GM12878 (cell line): Measurements from ENCODE around the gene ITFG1. TPM values are rescaled to one million over a fixed set of nuclear protein-coding genes. Genes with fewer than 3 reads are reported as not detected.

Experiments used
- ATAC-seq: fragments of 200-7000 bp; cut with Tn5 transposase; 3 replicates; pipeline ENCODE4 v1.9.1; 2020; ENCODE audit warnings: mild to moderate bottlenecking, moderate library complexity
- BruUV-seq: library from RNA; stranded (reverse); fragments of 400-500 nt; replicated peaks from 2 replicates; lab custom pipeline; 2021; lab: Mats Ljungman, UMichigan
- CTCF ChIA-PET: fragments of 300-600 bp; sonication (Branson Sonifier 250); formaldehyde crosslinking; extraction: SDS; loops from one replicate; lab custom pipeline; 2021; ENCODE audit warnings: inconsistent platforms; lab: Yijun Ruan, JAX
- POLR2A ChIA-PET: fragments of 350-600 bp; formaldehyde crosslinking; extraction: SDS; loops from one replicate; lab custom pipeline; 2021; ENCODE audit warnings: inconsistent platforms; lab: Charles Lee
- RAD21 ChIA-PET: fragments of 300-600 bp; sonication (Branson Sonifier 250); formaldehyde crosslinking; loops from one replicate; lab custom pipeline; 2023; ENCODE audit warnings: antibody characterized with exemption; ENCODE audit not compliant: unreplicated experiment; lab: Charles Lee
- SMC1A ChIA-PET: fragments of 300-600 bp; sonication (Branson Sonifier 250); formaldehyde crosslinking; loops from one replicate; lab custom pipeline; 2023; ENCODE audit not compliant: unreplicated experiment, uncharacterized antibody; lab: Charles Lee
- DNase-seq: peaks from one replicate; pipeline ENCODE4 v3.0.0-alpha.2; 2011; ENCODE audit warnings: low read depth, low spot score
- FAIRE-seq: peaks from 3 replicates; lab custom pipeline; 2011; peaks lifted over from hg19 to GRCh38; lab: Jason Lieb, UNC
- H2AFZ ChIP-seq: 2 replicates; pipeline ENCODE4 v1.6.0; 2011; ENCODE audit warnings: low read depth, low read length, control low read depth; ENCODE audit not compliant: control insufficient read depth
- H3K27ac ChIP-seq: 2 replicates; pipeline ENCODE4 v1.5.1; 2011; ENCODE audit warnings: control low read depth; ENCODE audit not compliant: control insufficient read depth, insufficient read depth
- H3K27me3 ChIP-seq, 2 experiments: replicated peaks in 1 of 2; 2 replicates each; pipeline versions ENCODE4 v1.6.0 to v1.6.1; 2011; ENCODE audit warnings: low read length in 1 of 2; ENCODE audit not compliant: control insufficient read depth in 2 of 2, insufficient read depth in 2 of 2
- H3K36me3 ChIP-seq, 2 experiments: 2 replicates each; pipeline ENCODE4 v1.5.1; 2011; ENCODE audit warnings: low read length in 1 of 2; ENCODE audit not compliant: control insufficient read depth in 2 of 2, insufficient read depth in 2 of 2
- H3K4me1 ChIP-seq: 2 replicates; pipeline ENCODE4 v1.6.1; 2011; ENCODE audit warnings: mild to moderate bottlenecking, low read length, moderate library complexity, mixed read lengths; ENCODE audit not compliant: control insufficient read depth, insufficient read depth
- H3K4me2 ChIP-seq: 2 replicates; pipeline ENCODE4 v1.6.0; 2011; ENCODE audit warnings: control low read depth; ENCODE audit not compliant: control insufficient read depth, insufficient read depth
- H3K4me3 ChIP-seq: fragments of 200-600 bp; sonication (generic); 2 replicates; pipeline ENCODE4 v1.5.1; 2016
- H3K79me2 ChIP-seq: 2 replicates; pipeline ENCODE4 v1.6.0; 2011; ENCODE audit warnings: low read length; ENCODE audit not compliant: control insufficient read depth, insufficient read depth
- H3K9ac ChIP-seq: 2 replicates; pipeline ENCODE4 v1.8.0; 2011; ENCODE audit warnings: low read length, control low read depth, mixed read lengths; ENCODE audit not compliant: control insufficient read depth, insufficient read depth
- H3K9me3 ChIP-seq: replicated peaks from 3 replicates; pipeline ENCODE4 v1.5.1; 2011; ENCODE audit warnings: mild to moderate bottlenecking, low read length; ENCODE audit not compliant: control insufficient read depth, insufficient read depth
- H4K20me1 ChIP-seq: 2 replicates; pipeline ENCODE4 v1.6.0; 2011; ENCODE audit not compliant: control insufficient read depth, insufficient read depth
- BHLHE40 ChIP-seq, 2 experiments: fragments of 450-650 bp in 1 of 2; IDR thresholded peaks; 2 replicates each; pipeline ENCODE4 v1.6.1; 2011 to 2017; ENCODE audit warnings: low read depth in 2 of 2, borderline replicate concordance in 1 of 2, improper control_type of control experiment in 1 of 2, low read length in 1 of 2, mild to moderate bottlenecking in 1 of 2
- CREM ChIP-seq: IDR thresholded peaks from 2 replicates; pipeline ENCODE4 v1.6.1; 2014; ENCODE audit warnings: antibody characterized with exemption, low read depth
- CTCF ChIP-seq, 3 experiments: IDR thresholded peaks in 2 of 3; conservative IDR thresholded peaks in 1 of 3; 2 replicates each; pipeline ENCODE4 v1.5.1; 2011; ENCODE audit warnings: low read depth in 3 of 3, low read length in 3 of 3, mild to moderate bottlenecking in 3 of 3, control low read depth in 2 of 3, moderate library complexity in 2 of 3, inconsistent platforms in 1 of 3, mixed read lengths in 1 of 3; ENCODE audit not compliant: control insufficient read depth in 2 of 3, insufficient read depth in 1 of 3; ENCODE audit errors: extremely low read depth in 1 of 3
- FOXK2 ChIP-seq: fragments of 450-650 bp; IDR thresholded peaks from 2 replicates; pipeline ENCODE4 v1.6.1; 2017; ENCODE audit warnings: mild to moderate bottlenecking, moderate library complexity
- FOXM1 ChIP-seq: IDR thresholded peaks from 2 replicates; pipeline ENCODE4 v1.6.1; 2012; ENCODE audit warnings: low read depth, mild to moderate bottlenecking, inconsistent platforms, low read length, moderate library complexity
- HSF1 ChIP-seq: fragments of 150-350 bp; IDR thresholded peaks from 2 replicates; pipeline ENCODE4 v1.6.1; 2014; ENCODE audit warnings: mild to moderate bottlenecking, low read depth, low read length
- JUND ChIP-seq: IDR thresholded peaks from 2 replicates; pipeline ENCODE4 v1.6.1; 2012; ENCODE audit warnings: low read depth, mild to moderate bottlenecking, low read length, improper control_type of control experiment, moderate library complexity
- MAX ChIP-seq: IDR thresholded peaks from 2 replicates; pipeline ENCODE4 v1.6.1; 2012; ENCODE audit warnings: low read depth, low read length, improper control_type of control experiment
- NFXL1 ChIP-seq: fragments of 450-650 bp; IDR thresholded peaks from 2 replicates; pipeline ENCODE4 v1.6.1; 2017; ENCODE audit warnings: antibody characterized with exemption, mild to moderate bottlenecking, borderline replicate concordance
- NFYA ChIP-seq: IDR thresholded peaks from 2 replicates; pipeline ENCODE4 v1.6.1; 2011; ENCODE audit warnings: low read depth, mild to moderate bottlenecking, low read length, improper control_type of control experiment, borderline replicate concordance
- POLR2AphosphoS5 ChIP-seq: IDR thresholded peaks from 2 replicates; pipeline ENCODE4 v1.6.1; 2011; ENCODE audit warnings: mild to moderate bottlenecking, low read length, inconsistent platforms
- RAD51 ChIP-seq: fragments of 450-650 bp; IDR thresholded peaks from 2 replicates; pipeline ENCODE4 v1.6.1; 2016; ENCODE audit warnings: moderate library complexity, mild to moderate bottlenecking, inconsistent platforms
- SIX5 ChIP-seq: IDR thresholded peaks from 2 replicates; pipeline ENCODE4 v1.6.1; 2011; ENCODE audit warnings: mild to moderate bottlenecking, low read depth, low read length, moderate library complexity; ENCODE audit not compliant: severe bottlenecking
- STAT1 ChIP-seq: fragments of 450-650 bp; conservative IDR thresholded peaks from 2 replicates; pipeline ENCODE4 v1.6.1; 2014; ENCODE audit warnings: antibody characterized with exemption, mild to moderate bottlenecking
- USF1 ChIP-seq: IDR thresholded peaks from 2 replicates; pipeline ENCODE4 v1.6.1; 2011; ENCODE audit warnings: borderline replicate concordance, low read depth, mild to moderate bottlenecking, moderate library complexity, mixed read lengths, low read length; ENCODE audit not compliant: insufficient read depth; ENCODE audit errors: extremely low read length
- YY1 ChIP-seq: IDR thresholded peaks from 2 replicates; pipeline ENCODE4 v1.6.1; 2011; ENCODE audit warnings: low read depth, mild to moderate bottlenecking, low read length
- WGBS: methylation state at CpG from one replicate; pipeline ENCODE4 v1.1.6; 2016; ENCODE audit warnings: low lambda C conversion rate; ENCODE audit not compliant: insufficient replicate concordance, insufficient coverage; ENCODE audit errors: missing lambda C conversion rate; 5-methylcytosine and 5-hydroxymethylcytosine counted together
- in situ Hi-C: fragments of 300-500 bp; cut with MboI; formaldehyde crosslinking; loops from 9 replicates; pipeline ENCODE4 v1.14.3; 2018; ENCODE audit warnings: mixed read lengths
- intact Hi-C: fragments of 100-400 bp; cut with micrococcal nuclease; formaldehyde crosslinking; loops from one replicate; pipeline ENCODE4 v1.14.2; 2022; ENCODE audit not compliant: unreplicated experiment
- polyA plus RNA-seq, 11 experiments: library from polyadenylated mRNA; depleted of rRNA in 4 of 11; unstranded in 6 of 11; stranded (reverse) in 5 of 11; fragments of >200 nt; fragmentation: Nextera tagmentation in 4 of 11; fragmentation: Illumina TruSeq in 1 of 11; extraction: Ambion mirVana in 4 of 11; extraction: Trizol in 1 of 11; gene quantifications; 1 replicate in 1 of 11; 2 replicates in 10 of 11; pipeline versions ENCODE4 v1.2.1 to v1.2.3, GENCODE V29; 2011 to 2016; ENCODE audit warnings: inconsistent platforms in 2 of 11, missing spikeins in 2 of 11, low read depth in 1 of 11
- total RNA-seq, 4 experiments: library from RNA; depleted of rRNA in 3 of 4; stranded (reverse); fragments of >200 nt in 3 of 4; fragmentation: Illumina TruSeq in 1 of 4; extraction: Trizol in 1 of 4; gene quantifications; 2 replicates each; pipeline versions ENCODE4 v1.2.1 to v1.2.3, GENCODE V29; 2013 to 2021
- TF ChIP-seq, protein P1 (sequence below): fragments of 450-650 bp; IDR thresholded peaks from 2 replicates; pipeline ENCODE4 v1.6.1; 2014; ENCODE audit warnings: mild to moderate bottlenecking

ITFG1 gene
- total and polyA plus RNA-seq, 10 of the 15 experiments (the other 5 are each of a cell fraction or from before 2014, with no cell fraction given) = 9.3 to 56.3 (median 28.6) TPM

GRCh38 chr16:47413041-47413440 is 47.8 kb downstream of the ITFG1 start (continued):
- TF ChIP-seq BHLHE40 (IDR thresholded peaks at IDR 0.05; ENCODE audit: borderline replicate concordance in 1 of 2, low read depth in 2 of 2, low read length in 1 of 2) (no peak), CREM (no peak), JUND (no peak)

- Histone ChIP-seq H3K79me2 (no peaks in the 10 kb centered on the region), H4K20me1 (no peaks in the 10 kb centered on the region), H3K4me3 (no peak overlapping the region), H3K27me3 (no peaks in the 10 kb centered on the region), H2AFZ (no peak overlapping the region), H3K9ac (no peak overlapping the region), H3K4me1 (no peaks in the 10 kb centered on the region), H3K9me3 (no peaks in the 10 kb centered on the region), H3K27ac (no peak overlapping the region), H3K36me3 (no peaks in the 10 kb centered on the region; a peak in 2 of 4 replicates), H3K4me2 (no peak overlapping the region)
- POLR2A ChIA-PET = no interaction called here
- CTCF ChIA-PET = no interaction called here
- SMC1A ChIA-PET = interaction anchor here (1.0 kb wide), 2 partner anchors 20 to 43 kb away, joined by 3 read pairs; no protein-coding TSS in a partner anchor
- RAD21 ChIA-PET = no interaction called here
- intact Hi-C loops (no loop called here), in situ Hi-C loops (no loop called here)
- DNase-seq (no peak), FAIRE-seq (no peak), ATAC-seq (no peak)
- WGBS = 98% methylated on average over 3 of the region's 3 CpGs
- no TSS peak for BruUV-seq
- TF ChIP-seq MAX = no peak
- TF ChIP-seq POLR2AphosphoS5 = no peak
- no peak for TF ChIP-seq CTCF (IDR thresholded peaks at IDR 0.05 in 2 of 3, conservative IDR thresholded peaks at IDR 0.05 in 1 of 3; ENCODE audit: control insufficient read depth in 2 of 3, extremely low read depth in 1 of 3, insufficient read depth in 1 of 3, low read depth in 3 of 3, low read length in 3 of 3)
- TF ChIP-seq STAT1 = no peak
- no peak for TF ChIP-seq RAD51
- no peak for TF ChIP-seq USF1
- TF ChIP-seq, protein P1, sequence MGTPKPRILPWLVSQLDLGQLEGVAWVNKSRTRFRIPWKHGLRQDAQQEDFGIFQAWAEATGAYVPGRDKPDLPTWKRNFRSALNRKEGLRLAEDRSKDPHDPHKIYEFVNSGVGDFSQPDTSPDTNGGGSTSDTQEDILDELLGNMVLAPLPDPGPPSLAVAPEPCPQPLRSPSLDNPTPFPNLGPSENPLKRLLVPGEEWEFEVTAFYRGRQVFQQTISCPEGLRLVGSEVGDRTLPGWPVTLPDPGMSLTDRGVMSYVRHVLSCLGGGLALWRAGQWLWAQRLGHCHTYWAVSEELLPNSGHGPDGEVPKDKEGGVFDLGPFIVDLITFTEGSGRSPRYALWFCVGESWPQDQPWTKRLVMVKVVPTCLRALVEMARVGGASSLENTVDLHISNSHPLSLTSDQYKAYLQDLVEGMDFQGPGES = no peak
- TF ChIP-seq HSF1 = no peak
- TF ChIP-seq FOXM1 = no peak
- no peak for TF ChIP-seq SIX5
- no peak for TF ChIP-seq FOXK2
- TF ChIP-seq NFYA = no peak
- TF ChIP-seq YY1 = no peak
- no peak for TF ChIP-seq NFXL1
These were observed 52.4 kb downstream of the ITFG1 start for GRCh38 chr16:47408491-47408890.
